ENCODE measurements around the gene METRNL.

METRNL gene

DNA sequence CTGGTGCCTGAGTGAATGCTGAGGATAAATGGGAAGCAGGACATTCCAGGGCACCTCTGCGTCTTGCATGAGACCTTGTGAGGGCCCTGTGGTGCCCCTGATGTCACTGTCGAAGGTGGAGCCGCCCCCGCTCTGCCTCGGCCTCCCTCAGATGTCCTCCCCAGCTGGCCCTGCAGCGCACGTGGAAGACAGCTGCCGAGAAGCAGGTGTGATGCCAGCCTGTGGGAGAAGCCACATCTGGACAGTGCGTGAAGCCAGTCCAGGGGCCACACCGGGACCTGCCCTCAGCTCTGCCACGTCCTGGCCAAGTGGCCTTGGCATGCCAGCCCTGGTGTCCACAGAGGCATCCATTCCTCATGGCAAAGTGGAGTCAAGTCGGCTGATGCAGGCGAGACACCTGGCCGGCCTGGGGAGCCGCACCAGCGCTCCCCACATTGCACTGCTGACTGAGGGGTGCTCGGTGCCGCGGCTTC is 21.6 kb upstream of the METRNL start:
- TF ChIP-seq, protein P1, sequence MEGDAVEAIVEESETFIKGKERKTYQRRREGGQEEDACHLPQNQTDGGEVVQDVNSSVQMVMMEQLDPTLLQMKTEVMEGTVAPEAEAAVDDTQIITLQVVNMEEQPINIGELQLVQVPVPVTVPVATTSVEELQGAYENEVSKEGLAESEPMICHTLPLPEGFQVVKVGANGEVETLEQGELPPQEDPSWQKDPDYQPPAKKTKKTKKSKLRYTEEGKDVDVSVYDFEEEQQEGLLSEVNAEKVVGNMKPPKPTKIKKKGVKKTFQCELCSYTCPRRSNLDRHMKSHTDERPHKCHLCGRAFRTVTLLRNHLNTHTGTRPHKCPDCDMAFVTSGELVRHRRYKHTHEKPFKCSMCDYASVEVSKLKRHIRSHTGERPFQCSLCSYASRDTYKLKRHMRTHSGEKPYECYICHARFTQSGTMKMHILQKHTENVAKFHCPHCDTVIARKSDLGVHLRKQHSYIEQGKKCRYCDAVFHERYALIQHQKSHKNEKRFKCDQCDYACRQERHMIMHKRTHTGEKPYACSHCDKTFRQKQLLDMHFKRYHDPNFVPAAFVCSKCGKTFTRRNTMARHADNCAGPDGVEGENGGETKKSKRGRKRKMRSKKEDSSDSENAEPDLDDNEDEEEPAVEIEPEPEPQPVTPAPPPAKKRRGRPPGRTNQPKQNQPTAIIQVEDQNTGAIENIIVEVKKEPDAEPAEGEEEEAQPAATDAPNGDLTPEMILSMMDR (conservative IDR thresholded peaks at IDR 0.05; ENCODE audit: low read depth, low read length): no peak
- H3K4me3 ChIP-seq (ENCODE audit: low read length): no peak overlapping the region
- DNase-seq (ENCODE audit: low read depth): no peak

DNA sequence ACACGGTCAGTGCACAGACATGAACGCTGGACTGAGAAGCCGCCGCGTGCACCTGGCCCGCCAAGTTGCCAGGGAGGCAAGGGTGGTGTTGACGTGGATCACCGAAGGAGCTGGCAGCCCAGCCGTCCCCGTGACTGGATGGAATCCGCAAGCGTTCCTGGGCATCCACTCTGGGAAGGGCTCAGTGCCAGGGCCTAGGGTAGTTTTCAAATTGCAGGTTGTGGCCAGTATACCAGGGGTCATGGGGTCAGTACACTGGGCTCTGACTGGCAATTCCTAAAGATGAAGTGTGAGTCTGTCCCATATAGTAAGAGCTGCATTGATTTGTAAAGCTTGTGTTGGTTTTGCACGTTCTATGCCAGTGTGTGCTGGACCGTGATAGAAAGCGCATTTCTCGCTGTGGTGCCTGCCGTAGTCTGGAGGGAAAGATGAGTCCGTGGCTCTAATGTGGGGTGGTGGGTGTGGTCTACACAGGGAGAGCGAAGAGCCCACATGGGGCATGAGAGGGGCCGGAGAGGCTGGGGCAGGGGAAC is 21.1 kb upstream of the METRNL start:
- H3K4me3 ChIP-seq (ENCODE audit: low read length): no peak overlapping the region
- TF ChIP-seq, protein P1 (conservative IDR thresholded peaks at IDR 0.05; ENCODE audit: low read depth, low read length): no peak
- no peak for DNase-seq (ENCODE audit: low read depth)

GRCh38 chr17:83061586-83061985 is 17.8 kb upstream of the METRNL start:
- DNase-seq (ENCODE audit: low read depth): no peak
- TF ChIP-seq, protein P1 (conservative IDR thresholded peaks at IDR 0.05; ENCODE audit: low read depth, low read length): no peak
- H3K4me3 ChIP-seq (ENCODE audit: low read length): no peak overlapping the region

GRCh38 chr17:83062011-83062817 is 17.2 kb upstream of the METRNL start:
- TF ChIP-seq, protein P1 (conservative IDR thresholded peaks at IDR 0.05; ENCODE audit: low read depth, low read length): no peak
- no peak overlapping the region for H3K4me3 ChIP-seq (ENCODE audit: low read length)
- no peak for DNase-seq (ENCODE audit: low read depth)

- no peak for DNase-seq (ENCODE audit: low read depth)
- TF ChIP-seq, protein P1 (conservative IDR thresholded peaks at IDR 0.05; ENCODE audit: low read depth, low read length): no peak
- no peak overlapping the region for H3K4me3 ChIP-seq (ENCODE audit: low read length)
Measured at GRCh38 chr17:83062818-83063671, 16.4 kb upstream of the METRNL start.

GRCh38 chr17:83064021-83064731 is 15.2 kb upstream of the METRNL start:
- TF ChIP-seq, protein P1 (conservative IDR thresholded peaks at IDR 0.05; ENCODE audit: low read depth, low read length): no peak
- no peak for DNase-seq (ENCODE audit: low read depth)
- H3K4me3 ChIP-seq (ENCODE audit: low read length): no peak overlapping the region

Data from retinal pigment epithelial cell (primary cell).